Testis (tissue), 3 donors: Measurements from ENCODE around the gene RMDN2. TPM values are rescaled to one million over a fixed set of nuclear protein-coding genes. Genes with fewer than 3 reads are reported as not detected.

ENCODE experiments used
- DNase-seq: peaks from one replicate; pipeline ENCODE4 v3.0.0-alpha.2; 2019
- H3K27ac ChIP-seq, 2 donors: fragments of 200-600 bp; sonication (generic); one replicate each; pipeline ENCODE4 v1.5.1; 2019
- H3K27me3 ChIP-seq: fragments of 200-600 bp; sonication (generic); one replicate; pipeline ENCODE4 v1.5.1; 2019
- H3K36me3 ChIP-seq: fragments of 200-600 bp; sonication (generic); one replicate; pipeline ENCODE4 v1.5.1; 2017; ENCODE audit warnings: low read depth; ENCODE audit errors: missing control alignments
- H3K4me1 ChIP-seq: fragments of 200-600 bp; sonication (generic); one replicate; pipeline ENCODE4 v1.5.1; 2019
- H3K4me3 ChIP-seq, 2 donors: fragments of 200-600 bp; sonication (generic); one replicate each; pipeline ENCODE4 v1.5.1; 2017 to 2019
- H3K9me3 ChIP-seq: fragments of 200-600 bp; sonication (generic); one replicate; pipeline ENCODE4 v1.5.1; 2017
- POLR2A ChIP-seq: fragments of 450-650 bp; IDR thresholded peaks from one replicate; pipeline ENCODE4 v1.6.1; 2017; ENCODE audit warnings: antibody characterized with exemption, mild to moderate bottlenecking, moderate library complexity
- WGBS, 2 donors: methylation state at CpG; one replicate each; pipeline ENCODE4 v1.1.5; 2018; 5-methylcytosine and 5-hydroxymethylcytosine counted together
- intact Hi-C: fragments of 100-400 bp; cut with DNase I; formaldehyde crosslinking; loops from one replicate; pipeline ENCODE4 v1.15.1; 2023; ENCODE audit warnings: low total_unique reads
- polyA plus RNA-seq: library from polyadenylated mRNA; stranded (reverse); fragments of 350-450 nt; fragmentation: Illumina TruSeq; extraction: RNeasy Lipid Tissue Mini Kit (QIAGEN cat#74804); gene quantifications from one replicate; pipeline ENCODE4 v1.2.3, GENCODE V29; 2014; ENCODE audit warnings: low read depth, low replicate concordance; ENCODE audit not compliant: insufficient read depth
- total RNA-seq, 2 donors: library from RNA; depleted of rRNA; stranded (reverse); fragments of >200 nt; gene quantifications; one replicate each; pipeline ENCODE4 v1.2.3, GENCODE V29; 2016
- TF ChIP-seq, protein P1 (sequence below), 3 experiments: fragments of 450-650 bp in 2 of 3; fragments of 200-600 bp in 1 of 3; sonication (generic) in 1 of 3; IDR thresholded peaks; one replicate each; pipeline ENCODE4 v1.5.1; 2016 to 2019; ENCODE audit warnings: antibody characterized with exemption in 3 of 3, mild to moderate bottlenecking in 2 of 3, moderate library complexity in 1 of 3

Gene RMDN2
- total and polyA plus RNA-seq, 3 donors from 2014 or later: 22.8 to 34.9 (median 31.6) TPM

- Histone ChIP-seq H3K4me3 (no peak overlapping the region), H3K9me3 (no peaks in the 10 kb centered on the region), H3K27me3 (no peaks in the 10 kb centered on the region), H3K4me1 (no peaks in the 10 kb centered on the region), H3K27ac (no peak overlapping the region), H3K36me3 (no peaks in the 10 kb centered on the region)
- DNase-seq: no peak
- TF ChIP-seq, protein P1, sequence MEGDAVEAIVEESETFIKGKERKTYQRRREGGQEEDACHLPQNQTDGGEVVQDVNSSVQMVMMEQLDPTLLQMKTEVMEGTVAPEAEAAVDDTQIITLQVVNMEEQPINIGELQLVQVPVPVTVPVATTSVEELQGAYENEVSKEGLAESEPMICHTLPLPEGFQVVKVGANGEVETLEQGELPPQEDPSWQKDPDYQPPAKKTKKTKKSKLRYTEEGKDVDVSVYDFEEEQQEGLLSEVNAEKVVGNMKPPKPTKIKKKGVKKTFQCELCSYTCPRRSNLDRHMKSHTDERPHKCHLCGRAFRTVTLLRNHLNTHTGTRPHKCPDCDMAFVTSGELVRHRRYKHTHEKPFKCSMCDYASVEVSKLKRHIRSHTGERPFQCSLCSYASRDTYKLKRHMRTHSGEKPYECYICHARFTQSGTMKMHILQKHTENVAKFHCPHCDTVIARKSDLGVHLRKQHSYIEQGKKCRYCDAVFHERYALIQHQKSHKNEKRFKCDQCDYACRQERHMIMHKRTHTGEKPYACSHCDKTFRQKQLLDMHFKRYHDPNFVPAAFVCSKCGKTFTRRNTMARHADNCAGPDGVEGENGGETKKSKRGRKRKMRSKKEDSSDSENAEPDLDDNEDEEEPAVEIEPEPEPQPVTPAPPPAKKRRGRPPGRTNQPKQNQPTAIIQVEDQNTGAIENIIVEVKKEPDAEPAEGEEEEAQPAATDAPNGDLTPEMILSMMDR (IDR thresholded peaks at IDR 0.05): no peak
- no peak for TF ChIP-seq POLR2A
- intact Hi-C loops: no loop called here
These were observed 22.1 kb upstream of the RMDN2 start for GRCh38 chr2:37902991-37903390.

- Histone ChIP-seq H3K4me1 (no peaks in the 10 kb centered on the region), H3K27me3 (no peaks in the 10 kb centered on the region), H3K9me3 (no peaks in the 10 kb centered on the region), H3K27ac (no peak overlapping the region), H3K4me3 (no peak overlapping the region), H3K36me3 (no peaks in the 10 kb centered on the region)
- 89 to 90% methylated on average over 3 of the region's 3 CpGs for WGBS, 2 donors
- intact Hi-C loops: no loop called here
- no peak for DNase-seq
- no peak for TF ChIP-seq POLR2A
- TF ChIP-seq, protein P1 (IDR thresholded peaks at IDR 0.05): no peak
These were observed 20.7 kb upstream of the RMDN2 start for GRCh38 chr2:37904425-37904824.

GRCh38 chr2:37904993-37905392 is 20.1 kb upstream of the RMDN2 start:
- TF ChIP-seq, protein P1 (IDR thresholded peaks at IDR 0.05): no peak
- TF ChIP-seq POLR2A: no peak
- H3K4me1 ChIP-seq: no peaks in the 10 kb centered on the region
- H3K27me3 ChIP-seq: no peaks in the 10 kb centered on the region
- H3K27ac ChIP-seq: no peak overlapping the region
- H3K4me3 ChIP-seq: no peak overlapping the region
- DNase-seq: no peak
- no peaks in the 10 kb centered on the region for H3K9me3 ChIP-seq
- 67 to 73% methylated on average over 5 of the region's 5 CpGs for WGBS, 2 donors
- intact Hi-C loops: no loop called here
- no peaks in the 10 kb centered on the region for H3K36me3 ChIP-seq

- Histone ChIP-seq H3K4me3 (no peak overlapping the region), H3K4me1 (no peaks in the 10 kb centered on the region), H3K27me3 (no peaks in the 10 kb centered on the region), H3K27ac (no peak overlapping the region), H3K36me3 (no peaks in the 10 kb centered on the region), H3K9me3 (no peaks in the 10 kb centered on the region)
- intact Hi-C loops: no loop called here
- TF ChIP-seq, protein P1 (IDR thresholded peaks at IDR 0.05): no peak
- TF ChIP-seq POLR2A: no peak
- 74 to 77% methylated on average over 2 of the region's 2 CpGs for WGBS, 2 donors
- DNase-seq: no peak
These were observed 19.0 kb upstream of the RMDN2 start for GRCh38 chr2:37906131-37906530.

DNA sequence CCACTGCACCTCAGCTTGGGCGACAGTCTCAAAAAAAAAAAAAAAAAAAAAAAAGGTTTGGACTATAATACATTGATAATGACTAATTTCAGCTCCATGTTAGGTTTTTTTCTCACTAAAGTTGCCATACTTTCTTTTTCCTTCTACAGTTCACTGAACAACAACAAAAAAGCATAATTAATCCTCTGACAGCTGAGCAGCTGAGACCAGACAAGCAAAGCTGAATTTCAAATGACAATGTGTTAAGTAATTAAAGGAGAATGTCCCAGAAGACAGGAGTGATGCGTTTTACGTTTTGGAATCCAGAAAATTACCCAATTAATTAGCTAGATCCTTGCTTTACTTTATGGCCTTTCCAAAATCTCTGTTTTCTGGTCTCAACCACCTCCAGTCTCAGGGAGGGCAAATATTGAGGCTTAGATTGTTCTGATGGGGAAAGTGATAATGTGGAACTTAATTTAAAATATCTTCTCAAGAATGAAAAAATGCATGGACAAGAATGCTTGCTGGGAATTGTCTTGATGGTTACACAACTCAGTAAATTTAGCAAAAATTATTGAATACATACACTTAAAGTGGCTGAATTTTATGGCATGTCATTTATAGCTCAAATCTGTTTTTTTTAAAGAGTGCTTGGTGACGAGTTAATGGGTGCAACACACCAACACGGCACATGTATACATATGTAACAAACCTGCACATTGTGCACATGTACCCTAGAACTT is 17.4 kb upstream of the RMDN2 start:
- no peaks in the 10 kb centered on the region for H3K4me1 ChIP-seq
- H3K27ac ChIP-seq: no peak overlapping the region
- H3K36me3 ChIP-seq: no peaks in the 10 kb centered on the region
- no peaks in the 10 kb centered on the region for H3K9me3 ChIP-seq
- TF ChIP-seq, protein P1 (IDR thresholded peaks at IDR 0.05): no peak
- no peak for TF ChIP-seq POLR2A
- intact Hi-C loops: no loop called here
- no peak overlapping the region for H3K4me3 ChIP-seq
- no peak for DNase-seq
- 69 to 82% methylated on average over 5 of the region's 5 CpGs for WGBS, 2 donors
- H3K27me3 ChIP-seq: no peaks in the 10 kb centered on the region
